Tibial nerve (tissue), 3 donors: ENCODE results near the gene HADHB.

Source experiments
- CTCF ChIP-seq, 5 experiments: fragments of 200-600 bp in 3 of 5; fragments of 450-650 bp in 2 of 5; sonication (generic) in 3 of 5; IDR thresholded peaks; one replicate each; pipeline ENCODE4 v1.5.1; 2016 to 2019; ENCODE audit warnings: antibody characterized with exemption in 5 of 5, mild to moderate bottlenecking in 3 of 5, moderate library complexity in 2 of 5
- POLR2A ChIP-seq, 2 donors: fragments of 450-650 bp; IDR thresholded peaks; one replicate each; pipeline ENCODE4 v1.6.1; 2017; ENCODE audit warnings: antibody characterized with exemption in 2 of 2, mild to moderate bottlenecking in 2 of 2, moderate library complexity in 2 of 2

GRCh38 chr2:26337298-26337697 is 92.6 kb downstream of the HADHB start:
- no peak for TF ChIP-seq POLR2A (IDR thresholded peaks at IDR 0.05)
- TF ChIP-seq CTCF (IDR thresholded peaks at IDR 0.05): no peak
